A549 (cell line): ENCODE data around the gene MSL2.

Source experiments
- CHD2 ChIP-seq: fragments of 150-350 bp; IDR thresholded peaks from 2 replicates; pipeline ENCODE4 v1.6.1; 2014; ENCODE audit warnings: low read length; ENCODE audit not compliant: partially characterized antibody
- HMGXB4 ChIP-seq: fragments of 250-450 bp; sonication (Bioruptor Pico); IDR thresholded peaks from 2 replicates; pipeline ENCODE4 v1.5.0; 2021; ENCODE audit warnings: mild to moderate bottlenecking, moderate library complexity, borderline replicate concordance
- POLR2A ChIP-seq: IDR thresholded peaks from 2 replicates; pipeline ENCODE4 v1.6.1; 2012; ENCODE audit warnings: mild to moderate bottlenecking, low read length
- RAD21 ChIP-seq, 2 experiments: fragments of >200 bp in 1 of 2; sonication (Bioruptor Twin) in 1 of 2; formaldehyde crosslinking in 1 of 2; IDR thresholded peaks in 1 of 2; conservative IDR thresholded peaks in 1 of 2; 2 replicates in 1 of 2; 3 replicates in 1 of 2; pipeline ENCODE4 v1.6.1; 2012 to 2018; ENCODE audit warnings: inconsistent platforms in 1 of 2
- RARB ChIP-seq: fragments of 250-450 bp; sonication (Bioruptor Pico); IDR thresholded peaks from 2 replicates; pipeline ENCODE4 v1.8.0; 2021; ENCODE audit warnings: mild to moderate bottlenecking, moderate library complexity
- RCOR1 ChIP-seq: fragments of 150-350 bp; IDR thresholded peaks from 2 replicates; pipeline ENCODE4 v1.6.1; 2014; ENCODE audit warnings: antibody characterized with exemption, low read length, low read depth
- TF ChIP-seq, protein P1 (sequence below): fragments of >200 bp; sonication (Bioruptor Twin); formaldehyde crosslinking; IDR thresholded peaks from 3 replicates; pipeline ENCODE4 v1.5.1; 2016

DNA sequence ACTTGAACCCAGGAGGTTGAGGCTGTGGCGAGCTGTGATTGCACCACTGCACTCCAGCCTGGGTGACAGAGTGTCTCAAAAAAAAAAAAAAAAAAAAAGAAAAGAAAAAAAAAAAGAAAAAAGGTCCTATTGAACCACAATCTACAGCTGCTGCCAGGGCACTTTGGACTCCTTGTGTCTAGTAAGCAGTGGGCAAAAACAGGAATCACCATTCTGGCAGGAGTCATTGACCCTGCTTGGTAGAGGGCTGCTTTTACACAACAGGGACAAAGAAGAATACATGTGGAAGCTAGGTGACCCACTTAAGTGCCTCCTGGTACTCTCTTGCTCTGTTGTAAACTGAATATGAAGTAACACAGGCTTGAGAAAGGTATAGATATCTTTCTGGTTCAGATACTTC is 39.4 kb upstream of the MSL2 start:
- TF ChIP-seq, protein P1, sequence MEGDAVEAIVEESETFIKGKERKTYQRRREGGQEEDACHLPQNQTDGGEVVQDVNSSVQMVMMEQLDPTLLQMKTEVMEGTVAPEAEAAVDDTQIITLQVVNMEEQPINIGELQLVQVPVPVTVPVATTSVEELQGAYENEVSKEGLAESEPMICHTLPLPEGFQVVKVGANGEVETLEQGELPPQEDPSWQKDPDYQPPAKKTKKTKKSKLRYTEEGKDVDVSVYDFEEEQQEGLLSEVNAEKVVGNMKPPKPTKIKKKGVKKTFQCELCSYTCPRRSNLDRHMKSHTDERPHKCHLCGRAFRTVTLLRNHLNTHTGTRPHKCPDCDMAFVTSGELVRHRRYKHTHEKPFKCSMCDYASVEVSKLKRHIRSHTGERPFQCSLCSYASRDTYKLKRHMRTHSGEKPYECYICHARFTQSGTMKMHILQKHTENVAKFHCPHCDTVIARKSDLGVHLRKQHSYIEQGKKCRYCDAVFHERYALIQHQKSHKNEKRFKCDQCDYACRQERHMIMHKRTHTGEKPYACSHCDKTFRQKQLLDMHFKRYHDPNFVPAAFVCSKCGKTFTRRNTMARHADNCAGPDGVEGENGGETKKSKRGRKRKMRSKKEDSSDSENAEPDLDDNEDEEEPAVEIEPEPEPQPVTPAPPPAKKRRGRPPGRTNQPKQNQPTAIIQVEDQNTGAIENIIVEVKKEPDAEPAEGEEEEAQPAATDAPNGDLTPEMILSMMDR: no peak
- TF ChIP-seq CHD2: no peak
- no peak for TF ChIP-seq POLR2A
- no peak for TF ChIP-seq RARB (CRISPR knock-in tag)
- TF ChIP-seq RCOR1: no peak
- no peak for TF ChIP-seq HMGXB4 (CRISPR knock-in tag)
- no peak for TF ChIP-seq RAD21 (conservative IDR thresholded peaks at IDR 0.05 in 1 of 2, IDR thresholded peaks at IDR 0.05 in 1 of 2)
